GM23338 (cell line): ENCODE measurements around the gene HDAC9. TPM values are rescaled to one million over a fixed set of nuclear protein-coding genes. Genes with fewer than 3 reads are reported as not detected.

Source experiments
- ATAC-seq: fragments of 200-7000 bp; cut with Tn5 transposase; 3 replicates; pipeline ENCODE4 v1.9.1; 2020
- DNase-seq: peaks from one replicate; pipeline ENCODE4 v3.0.0-alpha.2; 2015; ENCODE audit warnings: low spot score
- H2AFZ ChIP-seq: fragments of 200-600 bp; sonication (generic); 2 replicates; pipeline ENCODE4 v1.8.0; 2016; ENCODE audit warnings: antibody characterized with exemption, mild to moderate bottlenecking, moderate library complexity
- H3F3A ChIP-seq: fragments of 200-600 bp; sonication (generic); replicated peaks from 2 replicates; pipeline ENCODE4 v1.8.0; 2017; ENCODE audit warnings: antibody characterized with exemption, mixed run types, low read depth
- H3K27ac ChIP-seq: fragments of 200-600 bp; sonication (generic); 2 replicates; pipeline ENCODE4 v1.6.1; 2016; ENCODE audit warnings: low read depth
- H3K27me3 ChIP-seq: fragments of 200-600 bp; sonication (generic); 2 replicates; pipeline ENCODE4 v1.8.0; 2016; ENCODE audit warnings: mild to moderate bottlenecking, mixed run types, moderate library complexity; ENCODE audit not compliant: insufficient read depth
- H3K36me3 ChIP-seq: fragments of 200-600 bp; sonication (generic); 2 replicates; pipeline ENCODE4 v1.8.0; 2016; ENCODE audit warnings: mild to moderate bottlenecking; ENCODE audit not compliant: insufficient read depth
- H3K4me1 ChIP-seq: fragments of 200-600 bp; sonication (generic); 2 replicates; pipeline ENCODE4 v1.8.0; 2016; ENCODE audit warnings: mild to moderate bottlenecking, moderate library complexity; ENCODE audit not compliant: insufficient read depth
- H3K4me2 ChIP-seq: fragments of 200-600 bp; sonication (generic); 2 replicates; pipeline ENCODE4 v1.7.1; 2017; ENCODE audit warnings: mixed run types
- H3K4me3 ChIP-seq: fragments of 200-600 bp; sonication (generic); 2 replicates; pipeline ENCODE4 v1.6.1; 2016; ENCODE audit warnings: mixed run types
- H3K79me2 ChIP-seq: fragments of 200-600 bp; sonication (generic); replicated peaks from 2 replicates; pipeline ENCODE4 v1.8.0; 2017; ENCODE audit warnings: mild to moderate bottlenecking; ENCODE audit not compliant: insufficient read depth
- H3K9me2 ChIP-seq: fragments of 200-600 bp; sonication (generic); 2 replicates; pipeline ENCODE4 v1.8.0; 2017; ENCODE audit not compliant: insufficient read depth
- H4K20me1 ChIP-seq: fragments of 200-600 bp; sonication (generic); replicated peaks from 2 replicates; pipeline ENCODE4 v1.8.0; 2017; ENCODE audit warnings: mild to moderate bottlenecking; ENCODE audit not compliant: insufficient read depth
- H3K27ac Mint-ChIP-seq: 2 replicates; pipeline ENCODE4 v1.8.0; 2020; ENCODE audit warnings: inconsistent platforms, mild to moderate bottlenecking, moderate library complexity, mixed read lengths
- H3K27me3 Mint-ChIP-seq: 3 replicates; pipeline ENCODE4 v1.8.0; 2022; ENCODE audit warnings: low read depth, mild to moderate bottlenecking, moderate library complexity, mixed read lengths, inconsistent platforms; ENCODE audit not compliant: insufficient read depth, poor library complexity
- H3K36me3 Mint-ChIP-seq: 3 replicates; pipeline ENCODE4 v1.8.0; 2021; ENCODE audit warnings: low read depth, mild to moderate bottlenecking, inconsistent platforms, moderate library complexity, mixed read lengths
- H3K4me1 Mint-ChIP-seq: 3 replicates; pipeline ENCODE4 v1.8.0; 2020; ENCODE audit warnings: mild to moderate bottlenecking, inconsistent platforms, mixed read lengths
- H3K4me3 Mint-ChIP-seq: 3 replicates; pipeline ENCODE4 v1.8.0; 2021; ENCODE audit warnings: moderate library complexity, mild to moderate bottlenecking, inconsistent platforms, mixed read lengths
- H3K9me3 Mint-ChIP-seq: 3 replicates; pipeline ENCODE4 v1.8.0; 2020; ENCODE audit warnings: moderate library complexity, mild to moderate bottlenecking, inconsistent platforms, mixed read lengths
- ETS1 ChIP-seq: IDR thresholded peaks from 2 replicates; pipeline ENCODE4 v1.6.1; 2016; ENCODE audit warnings: antibody characterized with exemption
- EZH2phosphoT487 ChIP-seq: fragments of 200-600 bp; sonication (generic); IDR thresholded peaks from one replicate; pipeline ENCODE4 v1.8.1; 2018; ENCODE audit warnings: antibody characterized with exemption; ENCODE audit not compliant: unreplicated experiment
- JUNB ChIP-seq: IDR thresholded peaks from one replicate; pipeline ENCODE4 v1.6.1; 2016; ENCODE audit warnings: antibody characterized with exemption; ENCODE audit not compliant: unreplicated experiment
- NANOG ChIP-seq: IDR thresholded peaks from 2 replicates; pipeline ENCODE4 v1.6.1; 2016; ENCODE audit warnings: antibody characterized with exemption, borderline replicate concordance
- STAT1 ChIP-seq: IDR thresholded peaks from one replicate; pipeline ENCODE4 v1.6.1; 2016; ENCODE audit warnings: antibody characterized with exemption; ENCODE audit not compliant: unreplicated experiment
- ZNF114 ChIP-seq: fragments of 250-450 bp; sonication (Bioruptor Pico); IDR thresholded peaks from 2 replicates; pipeline ENCODE4 v1.5.0; 2020; ENCODE audit warnings: mild to moderate bottlenecking, moderate library complexity
- ZNF331 ChIP-seq: fragments of 250-450 bp; sonication (Bioruptor Pico); IDR thresholded peaks from 2 replicates; pipeline ENCODE4 v1.5.0; 2020; ENCODE audit warnings: low read depth, mild to moderate bottlenecking, moderate library complexity
- ZNF462 ChIP-seq: fragments of 250-450 bp; sonication (Bioruptor Pico); IDR thresholded peaks from 2 replicates; pipeline ENCODE4 v1.5.0; 2020; ENCODE audit warnings: mild to moderate bottlenecking, moderate library complexity
- polyA plus RNA-seq: library from polyadenylated mRNA; unstranded; fragments of >200 nt; fragmentation: Nextera tagmentation; extraction: Ambion mirVana; gene quantifications from 2 replicates; pipeline ENCODE4 v1.2.1, GENCODE V29; 2016
- total RNA-seq: library from RNA; depleted of rRNA; stranded (reverse); fragments of >200 nt; shearing (Covaris generic); gene quantifications from 2 replicates; pipeline ENCODE4 v1.2.3, GENCODE V29; 2014

The HDAC9 gene
- total and polyA plus RNA-seq, 2 experiments from 2014 or later = 8.3 to 18.5 TPM

GRCh38 chr7:19009936-19010280 is 514.4 kb downstream of the HDAC9 start (continued):
- no peak for TF ChIP-seq ZNF462
- TF ChIP-seq ZNF331 (CRISPR knock-in tag) = no peak
- no peak for TF ChIP-seq EZH2phosphoT487
- no peak for TF ChIP-seq ZNF114 (CRISPR knock-in tag)
- no peak for TF ChIP-seq JUNB
- no peak for TF ChIP-seq ETS1

GRCh38 chr7:19011212-19011611 is 515.7 kb downstream of the HDAC9 start:
- H4K20me1 ChIP-seq = no peaks in the 10 kb centered on the region
- DNase-seq = no peak
- H3K27me3 ChIP-seq = no peaks in the 10 kb centered on the region
- Mint-ChIP-seq H3K36me3 (no peaks in the 10 kb centered on the region), H3K27ac (no peak overlapping the region), H3K4me3 (no peak overlapping the region), H3K9me3 (no peaks in the 10 kb centered on the region), H3K4me1 (no peaks in the 10 kb centered on the region; the same call in 2 of the 3 replicates), H3K27me3 (no peaks in the 10 kb centered on the region)
- no peaks in the 10 kb centered on the region for H3K79me2 ChIP-seq
- peak overlapping the region; percentile 54; the same call in 1 of the 2 replicates for H2AFZ ChIP-seq
- H3K4me3 ChIP-seq = no peak overlapping the region
- H3K36me3 ChIP-seq = no peaks in the 10 kb centered on the region
- no peak overlapping the region for H3K4me2 ChIP-seq
- no peak overlapping the region for H3K27ac ChIP-seq
- peaks cover 4% of the 10 kb centered on the region; the same call in 1 of the 2 replicates for H3K9me2 ChIP-seq
- no peaks in the 10 kb centered on the region for H3F3A ChIP-seq
- ATAC-seq = no peak
- H3K4me1 ChIP-seq = no peaks in the 10 kb centered on the region
- TF ChIP-seq EZH2phosphoT487 = no peak
- TF ChIP-seq STAT1 = no peak
- no peak for TF ChIP-seq ETS1
- no peak for TF ChIP-seq NANOG
- no peak for TF ChIP-seq ZNF114 (CRISPR knock-in tag)
- TF ChIP-seq ZNF462 = no peak
